Ovary (tissue), 3 donors: ENCODE data around the gene FAM83D.

Experiments used
- CTCF ChIP-seq, 3 donors: fragments of 450-650 bp in 2 of 3; fragments of 200-600 bp in 1 of 3; IDR thresholded peaks; one replicate each; pipeline versions ENCODE4 v1.5.1 to v1.8.0; 2016 to 2022; ENCODE audit warnings: antibody characterized with exemption in 3 of 3, mild to moderate bottlenecking in 1 of 3
- POLR2A ChIP-seq: fragments of 450-650 bp; IDR thresholded peaks from one replicate; pipeline ENCODE4 v1.6.1; 2017; ENCODE audit warnings: antibody characterized with exemption, mild to moderate bottlenecking, moderate library complexity
- donor health status: DM: no; HTN: no; CAD: no.

- TF ChIP-seq CTCF (IDR thresholded peaks at IDR 0.05), result no peak
- TF ChIP-seq POLR2A, result no peak
These were observed 53.6 kb downstream of the FAM83D start for GRCh38 chr20:38979842-38980241.
